ENCODE measurements around the gene RNF186. TPM values are rescaled to one million over a fixed set of nuclear protein-coding genes. Genes with fewer than 3 reads are reported as not detected.
"Not testable (repeated sequence)": the region's sequence is repeated elsewhere in the genome, so short reads cannot be mapped to it uniquely, and the experiment has no call there.

The RNF186 gene
- total RNA-seq, 4 donors from 2014 or later = 0.51 TPM; not detected in 3

DNA sequence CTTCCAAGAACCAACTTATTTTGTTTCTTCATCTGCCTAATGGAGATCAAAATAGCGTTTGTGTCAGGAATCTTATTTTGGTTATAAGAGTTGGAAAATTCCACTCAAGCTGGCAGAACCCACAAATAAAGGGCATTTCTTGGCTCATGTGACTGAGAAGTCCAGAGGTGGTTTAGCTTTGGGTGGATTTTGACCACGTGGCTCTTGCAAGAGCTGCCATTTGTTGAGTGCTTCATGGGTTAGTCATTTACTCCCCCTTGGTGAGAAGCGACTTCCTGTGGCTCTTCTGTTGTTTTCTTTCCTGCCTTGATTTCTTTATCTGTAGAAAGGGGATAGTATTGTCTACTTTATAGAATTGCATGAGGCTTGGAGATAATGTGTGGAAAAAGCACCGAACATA, 9.5 kb upstream of the RNF186 start:
- DNase-seq (ENCODE audit: low spot score in 2 of 2) = no peak
- Histone ChIP-seq H3K4me1 (no peaks in the 10 kb centered on the region), H3K4me3 (no peak overlapping the region), H3K36me3 (no peaks in the 10 kb centered on the region), H3K27me3 (peaks cover 10% of the 10 kb centered on the region), H3K27ac (no peak overlapping the region), H3K9me3 (no peaks in the 10 kb centered on the region)
- no peak for TF ChIP-seq POLR2AphosphoS5 (IDR thresholded peaks at IDR 0.05)
- TF ChIP-seq POLR2A (IDR thresholded peaks at IDR 0.05) = no peak
- TF ChIP-seq EP300 (IDR thresholded peaks at IDR 0.05) = no peak
- TF ChIP-seq, protein P1, sequence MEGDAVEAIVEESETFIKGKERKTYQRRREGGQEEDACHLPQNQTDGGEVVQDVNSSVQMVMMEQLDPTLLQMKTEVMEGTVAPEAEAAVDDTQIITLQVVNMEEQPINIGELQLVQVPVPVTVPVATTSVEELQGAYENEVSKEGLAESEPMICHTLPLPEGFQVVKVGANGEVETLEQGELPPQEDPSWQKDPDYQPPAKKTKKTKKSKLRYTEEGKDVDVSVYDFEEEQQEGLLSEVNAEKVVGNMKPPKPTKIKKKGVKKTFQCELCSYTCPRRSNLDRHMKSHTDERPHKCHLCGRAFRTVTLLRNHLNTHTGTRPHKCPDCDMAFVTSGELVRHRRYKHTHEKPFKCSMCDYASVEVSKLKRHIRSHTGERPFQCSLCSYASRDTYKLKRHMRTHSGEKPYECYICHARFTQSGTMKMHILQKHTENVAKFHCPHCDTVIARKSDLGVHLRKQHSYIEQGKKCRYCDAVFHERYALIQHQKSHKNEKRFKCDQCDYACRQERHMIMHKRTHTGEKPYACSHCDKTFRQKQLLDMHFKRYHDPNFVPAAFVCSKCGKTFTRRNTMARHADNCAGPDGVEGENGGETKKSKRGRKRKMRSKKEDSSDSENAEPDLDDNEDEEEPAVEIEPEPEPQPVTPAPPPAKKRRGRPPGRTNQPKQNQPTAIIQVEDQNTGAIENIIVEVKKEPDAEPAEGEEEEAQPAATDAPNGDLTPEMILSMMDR (IDR thresholded peaks at IDR 0.05) = no peak
- WGBS = 62% methylated on average over 4 of the region's 4 CpGs

DNA sequence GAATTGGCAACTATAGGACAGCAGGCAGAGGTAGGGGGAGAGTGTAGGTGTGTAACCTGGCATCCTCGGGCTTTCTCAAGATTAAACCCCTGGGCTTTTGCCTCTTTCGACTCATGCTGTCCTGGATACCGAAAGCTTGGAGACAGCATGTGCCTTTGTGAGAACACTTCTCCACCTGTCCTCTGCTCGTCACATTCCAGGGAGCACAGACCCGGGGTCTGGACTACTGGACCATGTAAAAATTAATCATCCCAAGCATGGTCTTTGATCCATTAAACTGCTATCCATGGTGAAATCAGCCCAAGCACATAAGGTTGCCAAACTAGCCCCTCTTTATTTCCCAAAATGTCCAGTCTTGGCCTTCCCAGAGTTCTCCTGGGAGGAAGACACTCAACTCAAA, 9.0 kb upstream of the RNF186 start:
- H3K27ac ChIP-seq = no peak overlapping the region
- WGBS = 73% methylated on average over 5 of the region's 5 CpGs
- H3K27me3 ChIP-seq = peaks cover 10% of the 10 kb centered on the region
- no peaks in the 10 kb centered on the region for H3K4me1 ChIP-seq
- no peaks in the 10 kb centered on the region for H3K9me3 ChIP-seq
- H3K36me3 ChIP-seq = no peaks in the 10 kb centered on the region
- H3K4me3 ChIP-seq = no peak overlapping the region
- TF ChIP-seq, protein P1 (IDR thresholded peaks at IDR 0.05) = no peak
- TF ChIP-seq POLR2AphosphoS5 (IDR thresholded peaks at IDR 0.05) (no peak), EP300 (IDR thresholded peaks at IDR 0.05) (no peak), POLR2A (IDR thresholded peaks at IDR 0.05) (no peak)
- no peak for DNase-seq (ENCODE audit: low spot score in 2 of 2)

DNA sequence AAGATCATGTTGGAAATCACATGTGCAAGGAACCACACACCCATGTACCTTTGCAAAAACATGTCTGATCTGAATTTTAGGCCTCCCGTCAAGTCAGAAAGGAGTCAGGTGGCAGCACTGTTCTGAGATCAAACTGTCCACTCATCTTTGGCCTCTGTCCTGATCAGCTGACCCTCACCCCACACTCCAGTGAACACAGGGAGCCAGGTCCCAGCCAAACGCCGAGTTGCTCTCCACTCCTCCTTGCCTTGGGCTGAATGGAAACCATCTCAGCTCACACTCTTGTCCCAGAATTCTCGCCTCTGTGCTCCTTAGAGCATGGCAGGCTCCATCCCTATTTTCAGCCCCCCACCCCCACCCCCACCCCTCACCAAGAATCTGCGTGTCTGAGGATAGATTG, 4.6 kb upstream of the RNF186 start:
- H3K36me3 ChIP-seq = no peaks in the 10 kb centered on the region
- H3K9me3 ChIP-seq = no peaks in the 10 kb centered on the region
- H3K27ac ChIP-seq = no peak overlapping the region
- TF ChIP-seq, protein P1 (IDR thresholded peaks at IDR 0.05) = no peak
- WGBS = 64% methylated on average over 5 of the region's 5 CpGs
- DNase-seq (ENCODE audit: low spot score in 2 of 2) = peak in 1 of 2 donors; percentile 53
- no peaks in the 10 kb centered on the region for H3K4me1 ChIP-seq
- no peaks in the 10 kb centered on the region for H3K27me3 ChIP-seq
- H3K4me3 ChIP-seq = no peak overlapping the region

DNA sequence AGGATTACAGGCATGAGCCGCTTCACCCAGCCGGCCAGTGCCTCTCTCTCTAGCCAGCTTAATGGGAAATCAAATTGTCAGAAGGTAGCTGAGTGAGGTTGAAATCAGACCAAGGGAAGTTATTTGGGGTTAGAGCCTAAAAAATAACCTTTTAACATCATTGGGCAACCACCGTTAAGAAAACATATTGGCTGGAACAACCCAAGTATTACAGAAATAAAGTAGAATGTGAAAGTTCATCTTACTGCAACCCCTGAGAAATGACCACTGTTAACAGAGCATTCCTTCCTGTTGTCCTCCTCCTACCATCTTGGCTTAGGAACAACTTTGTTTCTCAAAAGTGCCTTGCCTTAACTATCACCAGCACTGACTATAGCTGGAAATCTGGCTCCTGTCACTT, 3.2 kb upstream of the RNF186 start:
- Histone ChIP-seq H3K27ac (no peak overlapping the region), H3K4me3 (no peak overlapping the region), H3K9me3 (no peaks in the 10 kb centered on the region), H3K36me3 (no peaks in the 10 kb centered on the region), H3K27me3 (no peaks in the 10 kb centered on the region), H3K4me1 (no peaks in the 10 kb centered on the region)
- 83% methylated on average over 3 of the region's 3 CpGs for WGBS
- TF ChIP-seq POLR2A (IDR thresholded peaks at IDR 0.05) (no peak), EP300 (IDR thresholded peaks at IDR 0.05) (no peak), POLR2AphosphoS5 (IDR thresholded peaks at IDR 0.05) (no peak)
- TF ChIP-seq, protein P1 (IDR thresholded peaks at IDR 0.05) = no peak
- DNase-seq (ENCODE audit: low spot score in 2 of 2) = no peak

DNA sequence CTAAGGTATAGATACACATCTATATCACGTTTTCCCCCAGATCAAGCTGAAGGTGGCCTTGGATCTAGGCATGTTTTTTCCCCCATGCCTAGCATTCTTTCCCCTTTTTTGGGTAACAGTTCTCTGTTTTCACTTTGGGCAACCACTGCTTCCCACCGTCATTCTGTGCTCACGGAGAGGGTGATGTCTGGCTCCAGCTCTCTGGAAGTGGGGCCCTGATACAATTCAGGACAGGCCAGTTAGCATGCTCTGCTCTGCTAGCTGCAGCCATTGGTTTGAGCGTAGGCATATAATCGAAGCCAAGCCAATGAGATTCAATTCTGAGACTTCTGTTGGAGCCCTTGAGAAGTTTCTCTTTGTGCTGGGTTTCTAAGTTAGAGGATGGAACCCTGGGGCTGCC, 2.1 kb upstream of the RNF186 start:
- TF ChIP-seq POLR2A (IDR thresholded peaks at IDR 0.05) (no peak), EP300 (IDR thresholded peaks at IDR 0.05) (no peak), POLR2AphosphoS5 (IDR thresholded peaks at IDR 0.05) (no peak)
- TF ChIP-seq, protein P1 (IDR thresholded peaks at IDR 0.05) = no peak

DNA sequence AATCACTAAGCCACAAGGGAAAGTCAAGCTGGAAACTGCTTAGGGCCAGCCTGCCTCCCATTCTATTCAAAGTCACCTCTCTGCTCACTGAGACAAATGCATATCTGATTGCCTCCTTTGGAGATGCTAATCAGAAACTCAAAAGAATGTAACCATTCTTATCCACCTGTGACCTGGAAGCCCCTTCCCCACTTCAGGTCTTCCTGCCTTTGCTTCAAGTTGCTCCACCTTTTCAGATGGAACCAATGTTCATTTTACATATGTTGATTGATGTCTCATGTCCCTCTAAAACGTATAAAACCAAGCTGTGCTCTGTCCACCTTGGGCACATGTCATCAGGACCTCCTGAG, 1.6 kb upstream of the RNF186 start:
- H3K27me3 ChIP-seq; H3K4me3 ChIP-seq; H3K4me1 ChIP-seq; DNase-seq (ENCODE audit: low spot score in 2 of 2); H3K9me3 ChIP-seq; H3K27ac ChIP-seq; H3K36me3 ChIP-seq: not testable (repeated sequence)
- WGBS = 58% methylated on average over 1 of the region's 1 CpG

More for the DNA sequence above, 2.1 kb upstream of the RNF186 start:
- no peaks in the 10 kb centered on the region for H3K4me1 ChIP-seq
- DNase-seq (ENCODE audit: low spot score in 2 of 2) = no peak
- no peak overlapping the region for H3K4me3 ChIP-seq
- no peaks in the 10 kb centered on the region for H3K9me3 ChIP-seq
- no peaks in the 10 kb centered on the region for H3K27me3 ChIP-seq
- 71% methylated on average over 5 of the region's 5 CpGs for WGBS
- no peaks in the 10 kb centered on the region for H3K36me3 ChIP-seq
- H3K27ac ChIP-seq = no peak overlapping the region

All from suprapubic skin (tissue), 4 donors.